ENCODE measurements around the gene LEPROT. TPM values are rescaled to one million over a fixed set of nuclear protein-coding genes. Genes with fewer than 3 reads are reported as not detected.

Gene LEPROT
- total RNA-seq, 4 donors from 2014 or later: 25.0 to 34.2 (median 28.7) TPM

DNA sequence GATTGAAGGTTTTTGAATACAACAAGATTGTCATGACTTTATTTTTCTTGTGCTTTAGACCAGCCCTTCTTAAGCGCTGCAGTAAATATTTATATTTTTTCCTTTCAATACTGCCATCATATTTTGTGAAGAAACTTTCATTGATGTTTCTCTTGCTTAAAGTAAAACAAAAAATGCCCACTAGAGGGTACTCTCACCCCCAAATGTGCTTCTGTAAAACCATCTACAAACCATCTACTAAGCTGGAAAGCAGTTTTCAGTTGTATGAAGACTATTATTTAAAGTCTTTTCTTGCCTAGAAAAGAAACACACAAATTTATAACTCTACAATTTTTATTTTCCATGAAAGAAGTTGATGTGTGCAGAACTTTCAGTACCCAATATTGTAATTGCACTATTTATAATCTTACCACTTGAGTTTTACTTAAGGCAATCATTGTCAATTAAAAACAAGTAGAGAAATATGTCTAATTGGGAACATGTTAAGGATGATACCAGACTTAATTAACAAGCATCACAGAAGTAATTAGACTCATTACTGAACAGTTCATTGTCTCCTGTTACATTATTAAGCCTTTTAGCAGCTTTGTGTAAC is 10.7 kb downstream of the LEPROT start:
- H3K4me3 ChIP-seq: no peak overlapping the region
- DNase-seq (no peak), ATAC-seq (no peak)
- no peaks in the 10 kb centered on the region for H3K4me1 ChIP-seq
- no peaks in the 10 kb centered on the region for H3K9me3 ChIP-seq
- TF ChIP-seq, protein P1, sequence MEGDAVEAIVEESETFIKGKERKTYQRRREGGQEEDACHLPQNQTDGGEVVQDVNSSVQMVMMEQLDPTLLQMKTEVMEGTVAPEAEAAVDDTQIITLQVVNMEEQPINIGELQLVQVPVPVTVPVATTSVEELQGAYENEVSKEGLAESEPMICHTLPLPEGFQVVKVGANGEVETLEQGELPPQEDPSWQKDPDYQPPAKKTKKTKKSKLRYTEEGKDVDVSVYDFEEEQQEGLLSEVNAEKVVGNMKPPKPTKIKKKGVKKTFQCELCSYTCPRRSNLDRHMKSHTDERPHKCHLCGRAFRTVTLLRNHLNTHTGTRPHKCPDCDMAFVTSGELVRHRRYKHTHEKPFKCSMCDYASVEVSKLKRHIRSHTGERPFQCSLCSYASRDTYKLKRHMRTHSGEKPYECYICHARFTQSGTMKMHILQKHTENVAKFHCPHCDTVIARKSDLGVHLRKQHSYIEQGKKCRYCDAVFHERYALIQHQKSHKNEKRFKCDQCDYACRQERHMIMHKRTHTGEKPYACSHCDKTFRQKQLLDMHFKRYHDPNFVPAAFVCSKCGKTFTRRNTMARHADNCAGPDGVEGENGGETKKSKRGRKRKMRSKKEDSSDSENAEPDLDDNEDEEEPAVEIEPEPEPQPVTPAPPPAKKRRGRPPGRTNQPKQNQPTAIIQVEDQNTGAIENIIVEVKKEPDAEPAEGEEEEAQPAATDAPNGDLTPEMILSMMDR (IDR thresholded peaks at IDR 0.05 in 4 of 5, conservative IDR thresholded peaks at IDR 0.05 in 1 of 5): peak in 4 of 5 experiments; percentile 23 to 60 (median 47)
- no peak for TF ChIP-seq POLR2A (IDR thresholded peaks at IDR 0.05)
- in situ Hi-C loops (cut with MboI; ENCODE audit: low sequenced_read_pairs in 4 of 4) (loop anchor here in 2 of 4 donors (10.0 to 25.0 kb wide), 2 partner anchors 254 to 256 kb away; no protein-coding TSS in a partner anchor), intact Hi-C loops (cut with DNase I; ENCODE audit: low total_unique reads) (loop anchor here (1.0 to 2.0 kb wide), 2 partner anchors 150 to 256 kb away; no protein-coding TSS in a partner anchor)
- H3K27ac ChIP-seq: peak overlapping the region in 2 of 4 donors; percentile 39 to 64
- H3K27me3 ChIP-seq: no peaks in the 10 kb centered on the region
- peaks cover 0 to 46% of the 10 kb centered on the region in 2 donors for H3K36me3 ChIP-seq

GRCh38 chr1:65432918-65433317 is 12.4 kb downstream of the LEPROT start:
- H3K27ac ChIP-seq: no peak overlapping the region
- in situ Hi-C loops (cut with MboI; ENCODE audit: low sequenced_read_pairs in 4 of 4): loop anchor here in 2 of 4 donors (10.0 to 25.0 kb wide), 2 partner anchors 252 to 254 kb away; no protein-coding TSS in a partner anchor
- H3K9me3 ChIP-seq: no peaks in the 10 kb centered on the region
- no peaks in the 10 kb centered on the region for H3K27me3 ChIP-seq
- TF ChIP-seq, protein P1 (IDR thresholded peaks at IDR 0.05 in 4 of 5, conservative IDR thresholded peaks at IDR 0.05 in 1 of 5): no peak
- no peak for TF ChIP-seq POLR2A (IDR thresholded peaks at IDR 0.05)
- DNase-seq (no peak), ATAC-seq (no peak)
- no peak overlapping the region for H3K4me3 ChIP-seq
- H3K4me1 ChIP-seq: no peaks in the 10 kb centered on the region
- intact Hi-C loops (cut with DNase I; ENCODE audit: low total_unique reads): no loop called here
- H3K36me3 ChIP-seq: peaks cover 0 to 31% of the 10 kb centered on the region in 2 donors

DNA sequence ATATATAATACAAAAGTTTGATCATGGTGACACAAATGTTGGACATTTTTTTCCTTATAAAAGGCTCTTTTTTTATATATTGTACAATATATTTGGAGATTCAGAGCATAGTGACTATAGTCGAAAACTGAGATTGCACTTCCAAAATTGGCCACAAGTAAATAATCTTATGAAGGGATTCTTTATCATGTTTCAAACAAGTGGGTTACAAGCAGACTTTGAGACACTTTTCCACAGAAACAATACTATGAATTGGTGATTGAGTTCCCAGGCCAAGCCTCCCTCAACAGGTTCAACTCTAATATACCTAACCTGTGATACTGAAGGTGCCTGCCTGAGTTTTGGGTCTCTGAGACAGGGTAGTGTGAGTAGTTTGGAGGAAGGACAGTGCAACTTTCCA is 13.8 kb downstream of the LEPROT start:
- no peak for DNase-seq
- no peaks in the 10 kb centered on the region for H3K4me1 ChIP-seq
- H3K4me3 ChIP-seq: no peak overlapping the region
- intact Hi-C loops (cut with DNase I; ENCODE audit: low total_unique reads): no loop called here
- TF ChIP-seq, protein P1 (IDR thresholded peaks at IDR 0.05 in 4 of 5, conservative IDR thresholded peaks at IDR 0.05 in 1 of 5): no peak
- TF ChIP-seq POLR2A (IDR thresholded peaks at IDR 0.05): no peak
- H3K27ac ChIP-seq: no peak overlapping the region
- no peak for ATAC-seq
- peaks cover 0 to 29% of the 10 kb centered on the region in 2 donors for H3K36me3 ChIP-seq
- no peaks in the 10 kb centered on the region for H3K9me3 ChIP-seq
- in situ Hi-C loops (cut with MboI; ENCODE audit: low sequenced_read_pairs in 4 of 4): loop anchor here in 2 of 4 donors (10.0 to 25.0 kb wide), 2 partner anchors 251 to 253 kb away; no protein-coding TSS in a partner anchor
- H3K27me3 ChIP-seq: no peaks in the 10 kb centered on the region

- Histone ChIP-seq H3K27me3 (no peaks in the 10 kb centered on the region), H3K4me1 (no peaks in the 10 kb centered on the region), H3K27ac (no peak overlapping the region), H3K9me3 (no peaks in the 10 kb centered on the region), H3K4me3 (no peak overlapping the region), H3K36me3 (peaks cover 0 to 28% of the 10 kb centered on the region in 2 donors)
- intact Hi-C loops (cut with DNase I; ENCODE audit: low total_unique reads) (no loop called here), in situ Hi-C loops (cut with MboI; ENCODE audit: low sequenced_read_pairs in 4 of 4) (loop anchor here in 2 of 4 donors (10.0 to 25.0 kb wide), 2 partner anchors 250 to 253 kb away; no protein-coding TSS in a partner anchor)
- no peak for ATAC-seq
- no peak for DNase-seq
- TF ChIP-seq POLR2A (IDR thresholded peaks at IDR 0.05): no peak
Measured at GRCh38 chr1:65434760-65435159, 14.3 kb downstream of the LEPROT start.

- no peak for ATAC-seq
Measured at GRCh38 chr1:65435987-65436386, 15.5 kb downstream of the LEPROT start.

More at GRCh38 chr1:65435987-65436386, 15.5 kb downstream of the LEPROT start:
- H3K9me3 ChIP-seq: no peaks in the 10 kb centered on the region
- DNase-seq: no peak
- H3K4me1 ChIP-seq: no peaks in the 10 kb centered on the region
- H3K4me3 ChIP-seq: no peak overlapping the region
- in situ Hi-C loops (cut with MboI; ENCODE audit: low sequenced_read_pairs in 4 of 4) (loop anchor here in 2 of 4 donors (10.0 to 25.0 kb wide), 2 partner anchors 249 to 251 kb away; no protein-coding TSS in a partner anchor), intact Hi-C loops (cut with DNase I; ENCODE audit: low total_unique reads) (no loop called here)
- H3K36me3 ChIP-seq: peaks cover 0 to 16% of the 10 kb centered on the region in 2 donors
- no peak overlapping the region for H3K27ac ChIP-seq
- TF ChIP-seq POLR2A (IDR thresholded peaks at IDR 0.05): no peak
- TF ChIP-seq, protein P1 (IDR thresholded peaks at IDR 0.05 in 4 of 5, conservative IDR thresholded peaks at IDR 0.05 in 1 of 5): no peak
- H3K27me3 ChIP-seq: no peaks in the 10 kb centered on the region
